Measurements from ENCODE around the gene FGF21.
"Not testable (repeated sequence)": the region's sequence is repeated elsewhere in the genome, so short reads cannot be mapped to it uniquely, and the experiment has no call there.

FGF21 gene

GRCh38 chr19:48751845-48752495 lies 3.4 kb upstream of the FGF21 start:
- no peak for DNase-seq (ENCODE audit: low read depth in 2 of 3, low spot score in 2 of 3)

DNA sequence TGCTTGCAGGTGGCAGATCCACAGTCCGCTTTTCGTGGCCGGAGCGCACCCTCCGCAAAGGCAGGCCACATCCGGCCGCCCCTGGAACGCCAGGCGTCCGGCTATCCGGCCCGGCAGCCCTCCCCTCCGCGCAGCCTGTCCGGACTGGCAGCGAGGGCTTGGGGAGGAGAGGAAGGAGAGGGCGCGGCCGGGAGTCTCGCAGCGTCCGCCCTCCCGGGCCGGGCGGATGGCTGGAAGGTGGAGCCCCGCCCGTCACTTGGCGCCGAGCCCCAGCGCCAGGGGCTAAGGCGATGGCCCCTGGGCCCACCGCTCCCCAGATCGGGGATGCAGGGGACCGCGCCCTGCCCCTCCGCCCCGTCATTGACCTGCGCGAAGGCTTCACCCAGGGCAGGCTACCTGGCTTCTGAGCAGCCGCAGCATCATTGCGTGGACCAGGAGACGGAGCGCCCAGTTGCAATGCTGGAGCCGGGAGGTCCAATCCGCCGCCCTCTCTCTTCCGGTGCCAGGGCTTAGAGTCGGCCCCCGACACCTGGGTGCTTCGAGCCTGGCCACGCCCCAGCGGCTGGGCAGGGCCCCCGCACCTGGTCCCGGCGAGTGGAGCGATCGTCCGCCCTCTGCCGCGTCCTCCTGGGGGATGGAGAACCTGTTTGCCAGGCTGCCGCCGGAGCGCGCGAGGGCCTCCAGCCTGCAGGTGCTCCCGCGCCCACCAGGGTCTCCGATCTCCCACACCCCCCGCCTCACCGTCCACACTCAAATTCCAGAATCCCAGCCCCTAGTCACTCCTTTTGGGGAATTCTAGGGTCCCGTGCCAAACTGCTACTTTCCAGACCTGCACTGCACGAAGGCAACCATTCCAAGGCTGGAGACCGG lies 2.6 kb upstream of the FGF21 start, which contains the start of gene FUT1:
TSS of gene FUT1 (minus strand) at position 146 of the 870 bp plus-strand sequence. CDS start 1,360 bp downstream, outside the sequence.
- no peak for DNase-seq (ENCODE audit: low read depth in 2 of 3, low spot score in 2 of 3)

- DNase-seq (ENCODE audit: low read depth in 2 of 3, low spot score in 2 of 3) = no peak
Observed at GRCh38 chr19:48755787-48756186, 463 bp downstream of the FGF21 start.

GRCh38 chr19:48756212-48756611 lies 888 bp downstream of the FGF21 start:
- no peak for DNase-seq (ENCODE audit: low read depth in 2 of 3, low spot score in 2 of 3)

DNA sequence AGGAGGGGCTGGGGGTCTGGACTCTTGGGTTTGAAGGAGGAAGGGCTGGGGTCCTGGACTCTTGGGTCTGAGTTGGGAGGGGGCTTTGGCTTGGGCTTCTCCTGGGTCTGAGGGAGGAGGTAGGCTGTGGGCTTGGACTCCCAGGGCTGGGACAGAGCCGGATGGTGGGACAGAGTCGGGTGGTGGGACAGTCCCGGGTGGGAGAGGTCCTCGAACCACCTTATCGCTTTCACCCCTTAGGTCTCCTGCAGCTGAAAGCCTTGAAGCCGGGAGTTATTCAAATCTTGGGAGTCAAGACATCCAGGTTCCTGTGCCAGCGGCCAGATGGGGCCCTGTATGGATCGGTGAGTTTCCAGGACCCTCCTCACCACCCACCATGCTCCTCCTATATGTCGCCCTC lies 1.4 kb downstream of the FGF21 start:
- no peak for DNase-seq (ENCODE audit: low read depth in 2 of 3, low spot score in 2 of 3)

- no peak for DNase-seq (ENCODE audit: low read depth in 2 of 3, low spot score in 2 of 3)
Observed at GRCh38 chr19:48757089-48757675, 1.9 kb downstream of the FGF21 start.

DNA sequence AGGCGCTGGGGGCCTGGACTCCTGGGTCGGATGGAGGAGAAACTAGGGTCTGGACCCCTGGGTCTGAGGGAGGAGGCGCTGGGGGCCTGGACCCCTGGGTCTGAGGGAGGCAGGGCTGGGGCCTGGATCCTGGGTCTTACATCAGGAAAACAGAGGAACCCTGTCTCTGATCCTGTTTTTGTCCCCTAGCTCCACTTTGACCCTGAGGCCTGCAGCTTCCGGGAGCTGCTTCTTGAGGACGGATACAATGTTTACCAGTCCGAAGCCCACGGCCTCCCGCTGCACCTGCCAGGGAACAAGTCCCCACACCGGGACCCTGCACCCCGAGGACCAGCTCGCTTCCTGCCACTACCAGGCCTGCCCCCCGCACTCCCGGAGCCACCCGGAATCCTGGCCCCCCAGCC lies 2.4 kb downstream of the FGF21 start:
- DNase-seq (ENCODE audit: low read depth in 2 of 3, low spot score in 2 of 3) = no peak

DNA sequence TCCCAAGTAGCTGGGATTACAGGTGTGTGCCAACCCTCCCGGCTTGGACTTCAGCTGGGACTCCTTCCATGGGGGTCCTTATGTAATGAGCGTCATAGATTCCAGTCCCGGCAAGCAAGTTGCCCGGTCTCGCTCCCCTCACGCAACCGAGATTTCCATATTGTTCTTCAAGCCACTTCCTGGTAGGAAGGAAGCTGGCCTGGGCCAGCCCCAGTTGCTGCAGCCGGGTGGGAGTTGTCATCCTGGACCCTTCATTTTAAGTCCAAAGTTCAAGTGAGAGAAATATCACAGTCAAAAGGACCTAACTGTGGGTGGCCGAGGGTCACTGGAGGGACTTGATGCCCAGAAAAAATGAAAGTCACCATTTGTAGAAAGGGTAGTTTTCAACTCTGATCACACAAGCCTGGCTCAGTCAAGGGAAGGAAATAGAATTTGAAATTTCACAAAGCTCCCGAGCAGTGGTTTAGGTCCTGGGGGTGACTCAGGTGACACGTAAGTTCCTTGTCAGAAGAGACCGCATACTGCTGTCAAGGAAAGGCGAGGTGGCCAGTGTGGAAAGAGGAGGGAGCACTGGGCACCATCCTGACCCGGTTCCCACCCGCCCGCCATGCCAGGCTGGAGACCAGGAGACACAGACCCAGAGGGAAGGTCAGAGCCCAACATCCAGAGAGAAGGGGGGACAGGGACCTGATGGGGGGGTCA lies 5.3 kb downstream of the FGF21 start:
- DNase-seq (ENCODE audit: low read depth in 2 of 3, low spot score in 2 of 3) = no peak

- DNase-seq (ENCODE audit: low read depth in 2 of 3, low spot score in 2 of 3) = not testable (repeated sequence)
Observed at GRCh38 chr19:48765816-48766215, 10.5 kb downstream of the FGF21 start.

DNA sequence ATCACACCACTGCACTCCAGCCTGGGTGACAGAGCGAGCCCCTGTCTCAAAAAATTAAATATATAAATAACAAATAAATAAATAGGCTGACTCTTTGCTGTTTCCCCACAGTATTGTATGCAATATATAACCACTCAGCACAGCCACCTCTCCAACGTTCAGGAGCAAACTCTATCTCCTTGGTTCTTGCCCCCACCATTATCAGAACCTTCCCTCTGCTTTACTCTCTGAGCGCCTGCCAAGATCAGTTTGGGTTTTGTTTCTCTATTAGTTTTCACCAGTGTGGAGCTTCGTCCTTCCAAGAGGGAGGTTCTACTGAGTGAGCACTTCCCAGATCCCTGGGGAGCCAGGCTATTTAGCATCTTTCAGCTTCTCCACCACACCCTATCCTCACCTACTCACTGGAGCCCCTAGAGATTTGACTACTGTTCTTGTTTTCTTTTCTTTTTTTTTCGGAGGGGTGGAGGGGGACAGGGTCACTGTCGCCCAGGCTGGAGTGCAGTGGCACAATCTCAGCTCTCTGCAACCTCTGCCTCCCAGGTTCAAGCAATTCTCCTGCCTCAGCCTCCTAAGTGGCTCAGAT lies 12.9 kb downstream of the FGF21 start:
- not testable (repeated sequence) for DNase-seq (ENCODE audit: low read depth in 2 of 3, low spot score in 2 of 3)

- no peak for DNase-seq (ENCODE audit: low read depth in 2 of 3, low spot score in 2 of 3)
Observed at GRCh38 chr19:48768994-48769713, 13.8 kb downstream of the FGF21 start.

DNA sequence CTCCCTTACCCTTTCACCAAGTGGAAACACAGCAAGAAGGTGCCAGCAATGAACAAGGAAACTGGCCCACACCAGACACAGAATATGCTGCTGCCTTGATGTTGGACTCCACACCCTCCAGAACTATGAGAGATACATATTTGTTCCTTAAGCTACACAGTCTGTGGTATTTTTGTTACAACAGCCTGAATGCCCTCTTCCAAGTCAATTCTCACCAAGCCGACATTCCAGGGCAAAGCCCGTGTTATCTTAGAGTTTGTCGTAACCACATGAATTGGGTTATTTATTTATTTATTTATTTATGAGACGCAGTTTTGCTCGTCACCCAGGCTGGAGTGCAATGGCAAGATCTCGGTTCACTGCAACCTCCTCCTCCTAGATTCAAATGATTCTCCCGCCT lies 14.9 kb downstream of the FGF21 start:
- no peak for DNase-seq (ENCODE audit: low read depth in 2 of 3, low spot score in 2 of 3)

DNA sequence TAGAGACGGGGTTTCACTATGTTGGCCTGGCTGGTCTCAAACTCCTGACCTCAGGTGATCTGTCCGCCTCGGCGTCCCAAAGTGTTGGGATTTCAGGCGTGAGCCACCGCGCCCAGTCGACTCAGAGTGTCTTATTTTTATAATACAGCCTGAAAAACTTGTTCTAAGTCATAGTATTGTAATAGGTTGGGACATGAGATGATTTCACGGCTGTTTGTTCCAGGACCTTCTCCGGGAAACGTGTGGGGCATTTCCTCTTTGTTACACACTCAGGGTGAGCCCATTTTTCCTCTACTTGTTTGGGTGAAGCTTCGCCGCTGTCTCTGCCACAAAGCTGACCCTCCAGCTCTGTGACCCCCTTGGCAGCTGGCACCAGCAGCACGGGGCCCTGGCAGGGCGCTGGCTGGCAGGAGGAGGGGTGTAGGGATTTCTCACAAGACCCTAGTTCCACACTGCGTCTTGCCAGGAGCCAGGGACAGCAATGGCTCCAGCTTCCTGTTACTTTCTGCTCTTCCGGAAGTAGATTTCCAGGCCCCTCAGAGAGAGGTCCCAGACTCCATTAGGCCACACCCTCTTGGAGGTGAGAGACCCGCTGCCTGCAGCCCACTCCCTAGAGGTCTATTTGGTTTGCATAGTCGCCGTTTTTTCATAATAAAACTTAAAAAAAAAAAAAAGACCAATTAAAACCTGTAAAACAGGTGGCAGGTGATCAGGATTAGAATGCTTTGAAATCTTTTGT lies 15.6 kb downstream of the FGF21 start:
- DNase-seq (ENCODE audit: low read depth in 2 of 3, low spot score in 2 of 3) = no peak

- DNase-seq (ENCODE audit: low read depth in 2 of 3, low spot score in 2 of 3) = no peak
Observed at GRCh38 chr19:48772503-48772953, 17.2 kb downstream of the FGF21 start.

- no peak for DNase-seq (ENCODE audit: low read depth in 2 of 3, low spot score in 2 of 3)
Observed at GRCh38 chr19:48777139-48777538, 21.8 kb downstream of the FGF21 start.

GRCh38 chr19:48777720-48778119 lies 22.4 kb downstream of the FGF21 start:
- DNase-seq (ENCODE audit: low read depth in 2 of 3, low spot score in 2 of 3) = no peak

DNA sequence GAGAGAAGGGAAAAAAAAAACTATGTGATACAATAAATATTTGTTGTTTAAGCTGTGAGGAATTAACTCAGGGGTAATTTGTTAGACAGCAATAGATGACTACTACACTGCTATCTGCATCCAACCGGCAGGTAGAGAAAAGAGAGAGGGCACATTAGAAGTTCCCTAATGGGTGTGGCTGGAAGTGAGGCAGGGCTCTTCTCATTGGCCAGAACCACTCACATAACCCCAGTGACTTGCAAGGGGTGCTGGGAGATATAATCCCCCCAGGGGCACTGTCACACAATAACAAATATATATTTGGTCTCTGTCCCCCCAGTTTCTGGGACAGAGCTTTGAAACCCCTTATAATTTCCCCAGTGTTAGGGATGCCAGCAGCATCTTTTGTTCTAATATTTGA lies 24.3 kb downstream of the FGF21 start:
- no peak for DNase-seq (ENCODE audit: low read depth in 2 of 3, low spot score in 2 of 3)

- no peak for DNase-seq (ENCODE audit: low read depth in 2 of 3, low spot score in 2 of 3)
Observed at GRCh38 chr19:48780631-48781391, 25.5 kb downstream of the FGF21 start.

- no peak for DNase-seq (ENCODE audit: low read depth in 2 of 3, low spot score in 2 of 3)
Observed at GRCh38 chr19:48784527-48784926, 29.2 kb downstream of the FGF21 start.

All from activated CD8-positive, alpha-beta memory T cell treated with anti-CD3 and anti-CD28 coated beads for 48 hours (primary cell).